HG03378 (cell line): ENCODE measurements around the gene CALCOCO1.

ENCODE experiments used
- ATAC-seq: cut with Tn5 transposase; IDR thresholded peaks from one replicate; pipeline ENCODE4 v1.9.1; 2021; ENCODE audit warnings: mild to moderate bottlenecking, moderate library complexity; ENCODE audit not compliant: unreplicated experiment

CALCOCO1 gene

GRCh38 chr12:53664936-53665335, 62.3 kb downstream of the CALCOCO1 start:
- ATAC-seq: no peak

GRCh38 chr12:53664191-53664590, 63.1 kb downstream of the CALCOCO1 start:
- no peak for ATAC-seq

GRCh38 chr12:53660041-53660440, 67.2 kb downstream of the CALCOCO1 start:
- no peak for ATAC-seq

GRCh38 chr12:53659571-53659981, 67.7 kb downstream of the CALCOCO1 start:
- ATAC-seq: no peak

GRCh38 chr12:53659011-53659551, 68.2 kb downstream of the CALCOCO1 start:
- no peak for ATAC-seq
